CD4-positive, alpha-beta T cell (primary cell): ENCODE data around the gene VAPB. TPM values are rescaled to one million over a fixed set of nuclear protein-coding genes. Genes with fewer than 3 reads are reported as not detected.

Source experiments
- ATAC-seq: fragments of 200-7000 bp; cut with Tn5 transposase; one replicate; pipeline ENCODE4 v1.10.0; 2022; ENCODE audit warnings: mild to moderate bottlenecking; ENCODE audit not compliant: poor library complexity
- CTCF ChIA-PET: fragments of 350-600 bp; sonication (Branson Sonifier 250); formaldehyde crosslinking; loops from one replicate; lab custom pipeline; 2021; ENCODE audit warnings: antibody characterized with exemption, inconsistent platforms; lab: Charles Lee
- POLR2A ChIA-PET: fragments of 350-600 bp; sonication (Branson Sonifier 250); formaldehyde crosslinking; loops from one replicate; lab custom pipeline; 2021; ENCODE audit warnings: antibody characterized with exemption, inconsistent platforms; lab: Charles Lee
- DNase-seq, 14 experiments: peaks; one replicate each; pipeline ENCODE4 v3.0.0-alpha.2; 2013 to 2020; ENCODE audit warnings: mixed read lengths in 2 of 14
- H3K27ac ChIP-seq, 2 donors: one replicate each; pipeline versions ENCODE4 v1.5.1 to v1.7.0; 2013; ENCODE audit warnings: low read length in 2 of 2, low read depth in 1 of 2, mild to moderate bottlenecking in 1 of 2
- H3K27me3 ChIP-seq, 2 experiments: 1 replicate in 1 of 2; 2 replicates in 1 of 2; pipeline versions ENCODE4 v1.6.1 to v1.7.0; 2013; ENCODE audit warnings: low read length in 2 of 2, control low read depth in 1 of 2, mild to moderate bottlenecking in 1 of 2, moderate library complexity in 1 of 2; ENCODE audit not compliant: insufficient read depth in 2 of 2, control insufficient read depth in 1 of 2
- H3K36me3 ChIP-seq: one replicate; pipeline ENCODE4 v1.6.1; 2013; ENCODE audit warnings: low read length, control low read depth; ENCODE audit not compliant: insufficient read depth
- H3K4me1 ChIP-seq: one replicate; pipeline ENCODE4 v1.6.1; 2013; ENCODE audit warnings: low read length, control low read depth; ENCODE audit not compliant: insufficient read depth
- H3K4me3 ChIP-seq: one replicate; pipeline ENCODE4 v1.5.1; 2013; ENCODE audit warnings: mild to moderate bottlenecking, low read length, moderate library complexity
- H3K9me3 ChIP-seq, 2 experiments: 1 replicate in 1 of 2; 2 replicates in 1 of 2; pipeline versions ENCODE4 v1.6.1 to v1.7.0; 2013; ENCODE audit warnings: low read length in 2 of 2, mild to moderate bottlenecking in 2 of 2, control low read depth in 1 of 2, moderate library complexity in 1 of 2; ENCODE audit not compliant: control insufficient read depth in 1 of 2, insufficient read depth in 1 of 2
- H3K27ac Mint-ChIP-seq: one replicate; pipeline ENCODE4 v1.8.0; 2020; ENCODE audit warnings: mixed read lengths
- H3K27me3 Mint-ChIP-seq: one replicate; pipeline ENCODE4 v1.8.0; 2021; ENCODE audit warnings: mixed read lengths
- H3K36me3 Mint-ChIP-seq: one replicate; pipeline ENCODE4 v1.8.0; 2021; ENCODE audit warnings: low read depth, mixed read lengths
- H3K4me1 Mint-ChIP-seq: one replicate; pipeline ENCODE4 v1.8.0; 2021; ENCODE audit warnings: low read depth, mixed read lengths
- H3K4me3 Mint-ChIP-seq: one replicate; pipeline ENCODE4 v1.8.0; 2020; ENCODE audit warnings: mild to moderate bottlenecking, mixed read lengths
- H3K9me3 Mint-ChIP-seq: one replicate; pipeline ENCODE4 v1.8.0; 2020; ENCODE audit warnings: mixed read lengths
- CTCF ChIP-seq: fragments of 200-600 bp; IDR thresholded peaks from one replicate; pipeline ENCODE4 v1.8.0; 2022; ENCODE audit warnings: antibody characterized with exemption, mild to moderate bottlenecking
- intact Hi-C, 2 experiments: fragments of 100-400 bp; cut with DNase I in 1 of 2; cut with micrococcal nuclease in 1 of 2; formaldehyde crosslinking; loops; one replicate each; pipeline versions ENCODE4 v1.15.1 to v1.9.0; 2023 to 2025; cut with DNase I, micrococcal nuclease
- total RNA-seq, 174 experiments: library from RNA in 2 of 174; stranded (reverse) in 2 of 174; gene quantifications; one replicate each; pipeline ENCODE4 v1.2.3 and lab custom pipeline; 2021 to 2026

Gene VAPB
- total RNA-seq, 2 experiments from 2014 or later, result 25.2 to 29.4 TPM

GRCh38 chr20:58495623-58496428, 106.8 kb downstream of the VAPB start:
- TF ChIP-seq CTCF, result no peak
- POLR2A ChIA-PET, result no interaction called here
- ATAC-seq, result no peak

GRCh38 chr20:58496429-58496769, 107.4 kb downstream of the VAPB start:
- POLR2A ChIA-PET, result no interaction called here
- Histone ChIP-seq H3K9me3 (no peaks in the 10 kb centered on the region), H3K4me1 (no peaks in the 10 kb centered on the region), H3K4me3 (no peak overlapping the region), H3K27me3 (no peaks in the 10 kb centered on the region), H3K36me3 (no peaks in the 10 kb centered on the region), H3K27ac (no peak overlapping the region)
- CTCF ChIA-PET, result no interaction called here
- no peak overlapping the region for H3K4me3 Mint-ChIP-seq
- TF ChIP-seq CTCF, result no peak
- no peak for ATAC-seq
- H3K36me3 Mint-ChIP-seq, result no peaks in the 10 kb centered on the region
- no peaks in the 10 kb centered on the region for H3K4me1 Mint-ChIP-seq
- DNase-seq, result no peak
- H3K27me3 Mint-ChIP-seq, result peaks cover 9% of the 10 kb centered on the region
- intact Hi-C loops, result no loop called here
- no peak overlapping the region for H3K27ac Mint-ChIP-seq
- H3K9me3 Mint-ChIP-seq, result peaks cover under 1% of the 10 kb centered on the region

More at GRCh38 chr20:58495623-58496428, 106.8 kb downstream of the VAPB start:
- no peaks in the 10 kb centered on the region for H3K36me3 Mint-ChIP-seq
- no peak overlapping the region for H3K4me3 ChIP-seq
- CTCF ChIA-PET, result no interaction called here
- H3K4me3 Mint-ChIP-seq, result no peak overlapping the region
- H3K36me3 ChIP-seq, result no peaks in the 10 kb centered on the region
- H3K9me3 Mint-ChIP-seq, result no peaks in the 10 kb centered on the region
- intact Hi-C loops, result no loop called here
- H3K27me3 Mint-ChIP-seq, result peaks cover 9% of the 10 kb centered on the region
- no peak for DNase-seq
- H3K4me1 Mint-ChIP-seq, result no peaks in the 10 kb centered on the region
- no peaks in the 10 kb centered on the region for H3K9me3 ChIP-seq
- no peaks in the 10 kb centered on the region for H3K4me1 ChIP-seq
- H3K27ac ChIP-seq, result no peak overlapping the region
- no peak overlapping the region for H3K27ac Mint-ChIP-seq
- no peaks in the 10 kb centered on the region for H3K27me3 ChIP-seq

- no peak overlapping the region for H3K4me3 Mint-ChIP-seq
- ChIA-PET CTCF (no interaction called here), POLR2A (no interaction called here)
- Histone ChIP-seq H3K4me3 (no peak overlapping the region), H3K36me3 (no peaks in the 10 kb centered on the region), H3K27ac (no peak overlapping the region), H3K9me3 (no peaks in the 10 kb centered on the region), H3K27me3 (no peaks in the 10 kb centered on the region), H3K4me1 (no peaks in the 10 kb centered on the region)
- ATAC-seq (no peak), DNase-seq (no peak)
- H3K9me3 Mint-ChIP-seq, result peaks cover 5% of the 10 kb centered on the region
- H3K27ac Mint-ChIP-seq, result no peak overlapping the region
- intact Hi-C loops, result no loop called here
- TF ChIP-seq CTCF, result no peak
- no peaks in the 10 kb centered on the region for H3K4me1 Mint-ChIP-seq
- H3K27me3 Mint-ChIP-seq, result peaks cover 9% of the 10 kb centered on the region
- H3K36me3 Mint-ChIP-seq, result no peaks in the 10 kb centered on the region
Observed at GRCh38 chr20:58497076-58497641, 108.1 kb downstream of the VAPB start.
